ENCODE data around the gene CCDC178. TPM values are rescaled to one million over a fixed set of nuclear protein-coding genes. Genes with fewer than 3 reads are reported as not detected.
"Not testable (repeated sequence)": the region's sequence is repeated elsewhere in the genome, so short reads cannot be mapped to it uniquely, and the experiment has no call there.

CCDC178 gene
- total and polyA plus RNA-seq, 2 donors (not counting 3 experiments of a cell fraction or from before 2014, with no cell fraction given) = 0.80 to 1.6 TPM

GRCh38 chr18:33169218-33169617, 271.3 kb downstream of the CCDC178 start:
- TF ChIP-seq EZH2 (IDR thresholded peaks at IDR 0.05; ENCODE audit: borderline replicate concordance, low read depth, low read length, severe bottlenecking) (no peak), JUN (IDR thresholded peaks at IDR 0.05; ENCODE audit: borderline replicate concordance, insufficient read depth, insufficient read length, low read depth) (no peak), CTCF (IDR thresholded peaks at IDR 0.05; ENCODE audit: extremely low read depth in 1 of 2, insufficient read depth in 1 of 2, low read depth in 1 of 2, low read length in 2 of 2) (no peak), GATA2 (IDR thresholded peaks at IDR 0.05; ENCODE audit: insufficient read depth, insufficient read length, low read depth, low read length) (no peak), FOS (IDR thresholded peaks at IDR 0.05; ENCODE audit: borderline replicate concordance, insufficient read depth, low read length) (no peak), POLR2AphosphoS5 (IDR thresholded peaks at IDR 0.05; ENCODE audit: insufficient read depth, low read depth, low read length) (no peak), POLR2A (IDR thresholded peaks at IDR 0.05; ENCODE audit: low read depth, low read length) (no peak), MYC (IDR thresholded peaks at IDR 0.05; ENCODE audit: low read depth, low read length) (no peak)
- TF ChIP-seq, protein P1, sequence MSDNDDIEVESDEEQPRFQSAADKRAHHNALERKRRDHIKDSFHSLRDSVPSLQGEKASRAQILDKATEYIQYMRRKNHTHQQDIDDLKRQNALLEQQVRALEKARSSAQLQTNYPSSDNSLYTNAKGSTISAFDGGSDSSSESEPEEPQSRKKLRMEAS (IDR thresholded peaks at IDR 0.05; ENCODE audit: insufficient read depth, insufficient read length) = no peak
- H3K27me3 ChIP-seq (ENCODE audit: control insufficient read depth in 2 of 2, insufficient read depth in 2 of 2, low read length in 2 of 2) = no peaks in the 10 kb centered on the region
- H3K79me2 ChIP-seq (ENCODE audit: control insufficient read depth, insufficient read depth, low read length) = no peaks in the 10 kb centered on the region
- H3K36me3 ChIP-seq (ENCODE audit: control insufficient read depth in 2 of 2, extremely low read depth in 1 of 2, insufficient read depth in 2 of 2, low read length in 2 of 2) = no peaks in the 10 kb centered on the region
- intact Hi-C loops (cut with micrococcal nuclease) (no loop called here), dilution Hi-C loops (cut with MboI; ENCODE audit: extremely low pct_ligation_motif_present, low sequenced_read_pairs) (no loop called here)
- H3K4me2 ChIP-seq (ENCODE audit: insufficient read depth, low read length) = no peak overlapping the region
- H2AFZ ChIP-seq (ENCODE audit: low read depth, low read length) = no peak overlapping the region
- DNase-seq (ENCODE audit: low read depth, low spot score) (no peak), FAIRE-seq (no peak)
- no peaks in the 10 kb centered on the region for H3K9me1 ChIP-seq (replicated peaks; ENCODE audit: control insufficient read depth, extremely low read depth, insufficient read depth, low read length)
- H3K4me1 ChIP-seq (ENCODE audit: control insufficient read depth, extremely low read depth, insufficient read depth, low read length) = no peaks in the 10 kb centered on the region
- no peak overlapping the region for H3K4me3 ChIP-seq (replicated peaks in 1 of 3; ENCODE audit: insufficient read depth in 1 of 3, low read depth in 1 of 3, low read length in 3 of 3)
- POLR2A ChIA-PET = no interaction called here
- H3K9ac ChIP-seq (replicated peaks; ENCODE audit: extremely low read depth, insufficient read depth, low read length) = no peak overlapping the region
- no TSS peak for BruUV-seq (replicated peaks)
- no peak overlapping the region for H3K27ac ChIP-seq (ENCODE audit: insufficient read depth, low read depth, low read length)
- CTCF ChIA-PET = interaction anchor here (1.9 kb wide), 2 partner anchors 33 to 34 kb away, joined by 4 to 7 read pairs; no protein-coding TSS in a partner anchor
- H4K20me1 ChIP-seq (replicated peaks; ENCODE audit: control insufficient read depth, extremely low read depth, insufficient read depth, low read length) = no peaks in the 10 kb centered on the region
- no peaks in the 10 kb centered on the region for H3K9me3 ChIP-seq (replicated peaks; ENCODE audit: control insufficient read depth, insufficient read depth, low read length)

- not testable (repeated sequence) for H3K79me2 ChIP-seq (ENCODE audit: control insufficient read depth, insufficient read depth, low read length)
These were observed 276.4 kb downstream of the CCDC178 start for GRCh38 chr18:33164121-33164520.

More at GRCh38 chr18:33164121-33164520, 276.4 kb downstream of the CCDC178 start:
- H3K4me1 ChIP-seq (ENCODE audit: control insufficient read depth, extremely low read depth, insufficient read depth, low read length); H2AFZ ChIP-seq (ENCODE audit: low read depth, low read length); BruUV-seq (replicated peaks); DNase-seq (ENCODE audit: low read depth, low spot score); POLR2A ChIA-PET; H3K9me3 ChIP-seq (replicated peaks; ENCODE audit: control insufficient read depth, insufficient read depth, low read length); H3K36me3 ChIP-seq (ENCODE audit: control insufficient read depth in 2 of 2, extremely low read depth in 1 of 2, insufficient read depth in 2 of 2, low read length in 2 of 2); H3K9me1 ChIP-seq (replicated peaks; ENCODE audit: control insufficient read depth, extremely low read depth, insufficient read depth, low read length); dilution Hi-C loops (cut with MboI; ENCODE audit: extremely low pct_ligation_motif_present, low sequenced_read_pairs); FAIRE-seq; H4K20me1 ChIP-seq (replicated peaks; ENCODE audit: control insufficient read depth, extremely low read depth, insufficient read depth, low read length); H3K4me3 ChIP-seq (replicated peaks in 1 of 3; ENCODE audit: insufficient read depth in 1 of 3, low read depth in 1 of 3, low read length in 3 of 3); CTCF ChIA-PET; H3K9ac ChIP-seq (replicated peaks; ENCODE audit: extremely low read depth, insufficient read depth, low read length); H3K4me2 ChIP-seq (ENCODE audit: insufficient read depth, low read length); intact Hi-C loops (cut with micrococcal nuclease); H3K27ac ChIP-seq (ENCODE audit: insufficient read depth, low read depth, low read length); H3K27me3 ChIP-seq (ENCODE audit: control insufficient read depth in 2 of 2, insufficient read depth in 2 of 2, low read length in 2 of 2): not testable (repeated sequence)
